GM19455 (cell line): ENCODE data around the gene PPP1R14C.

Experiments
- ATAC-seq: cut with Tn5 transposase; IDR thresholded peaks from one replicate; pipeline ENCODE4 v1.9.1; 2021; ENCODE audit not compliant: unreplicated experiment

PPP1R14C gene

DNA sequence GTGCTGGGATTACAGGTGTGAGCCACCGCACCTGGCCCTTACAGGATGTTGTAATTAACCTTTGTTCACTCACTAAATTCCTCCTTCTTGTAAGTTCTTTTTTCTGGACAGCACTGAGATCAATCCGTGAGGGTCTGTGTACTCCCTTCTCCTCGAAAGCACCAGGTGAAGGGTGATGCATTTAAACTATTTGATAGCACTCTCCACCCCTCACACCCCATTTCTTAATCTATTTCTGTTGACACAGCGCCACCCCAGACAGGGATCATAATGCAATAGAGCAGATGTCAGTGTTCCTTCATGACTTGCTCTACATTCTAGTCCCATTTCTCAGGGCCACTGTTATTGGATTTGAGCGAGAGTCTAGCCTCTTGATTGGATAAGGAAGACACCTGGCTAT lies 46.3 kb downstream of the PPP1R14C start:
- ATAC-seq = no peak

DNA sequence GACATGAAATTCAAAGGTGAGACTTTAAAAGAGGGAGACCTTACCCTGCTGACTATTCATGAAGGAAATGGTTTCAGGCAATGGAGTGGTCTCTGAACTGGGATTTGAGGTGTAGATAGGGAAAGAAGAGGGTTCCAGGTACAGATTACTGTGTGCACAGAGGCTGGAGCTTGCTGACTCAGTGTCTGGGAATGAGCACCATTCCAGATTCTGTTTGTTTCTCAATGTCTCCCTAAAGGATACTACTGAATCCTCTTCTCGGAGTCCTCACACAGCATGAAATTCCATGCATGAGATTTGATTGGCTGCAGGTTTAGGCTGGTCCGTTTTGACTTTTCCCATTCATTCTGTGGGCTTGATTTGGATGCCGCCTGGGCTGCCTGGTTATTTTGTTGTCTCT lies 49.0 kb downstream of the PPP1R14C start:
- ATAC-seq = no peak

DNA sequence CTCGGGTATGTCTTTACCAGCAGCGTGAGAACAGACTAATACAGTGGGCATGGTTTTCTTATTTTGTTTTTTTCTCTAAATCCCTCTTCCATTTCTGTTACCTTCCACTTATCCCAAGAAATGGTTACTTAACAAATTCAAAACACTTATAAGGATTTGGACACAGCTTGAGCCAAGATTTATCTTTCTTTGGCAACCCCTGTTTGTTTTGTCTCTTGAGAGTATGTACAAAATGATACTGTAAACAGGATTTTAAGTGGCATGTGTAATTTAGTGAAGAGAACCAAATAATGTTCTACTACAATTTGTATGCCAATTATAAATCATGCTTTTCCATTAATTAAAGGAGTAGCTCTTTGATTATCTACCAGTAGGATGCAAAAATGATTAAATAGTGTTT lies 51.4 kb downstream of the PPP1R14C start:
- no peak for ATAC-seq

DNA sequence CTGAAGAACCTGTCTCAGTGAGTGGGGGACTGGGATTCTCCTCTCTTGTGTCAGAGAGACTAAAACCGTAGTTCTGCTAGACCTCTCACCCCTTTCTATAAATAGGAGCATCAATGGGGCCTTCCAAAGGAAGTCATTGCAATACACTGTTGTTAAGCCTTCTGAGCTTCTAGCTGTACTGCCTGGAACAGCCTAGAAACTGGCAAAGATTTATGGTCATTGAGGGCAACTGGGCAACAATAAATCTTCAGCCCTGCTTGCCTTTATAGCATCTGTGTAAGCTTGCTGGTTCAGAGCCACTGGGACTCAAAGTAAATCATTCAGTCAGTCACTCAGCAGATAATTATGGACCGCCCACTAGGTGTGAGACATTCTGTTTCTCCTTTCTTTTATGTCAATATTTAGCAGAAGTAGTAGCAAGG lies 53.2 kb downstream of the PPP1R14C start:
- no peak for ATAC-seq

DNA sequence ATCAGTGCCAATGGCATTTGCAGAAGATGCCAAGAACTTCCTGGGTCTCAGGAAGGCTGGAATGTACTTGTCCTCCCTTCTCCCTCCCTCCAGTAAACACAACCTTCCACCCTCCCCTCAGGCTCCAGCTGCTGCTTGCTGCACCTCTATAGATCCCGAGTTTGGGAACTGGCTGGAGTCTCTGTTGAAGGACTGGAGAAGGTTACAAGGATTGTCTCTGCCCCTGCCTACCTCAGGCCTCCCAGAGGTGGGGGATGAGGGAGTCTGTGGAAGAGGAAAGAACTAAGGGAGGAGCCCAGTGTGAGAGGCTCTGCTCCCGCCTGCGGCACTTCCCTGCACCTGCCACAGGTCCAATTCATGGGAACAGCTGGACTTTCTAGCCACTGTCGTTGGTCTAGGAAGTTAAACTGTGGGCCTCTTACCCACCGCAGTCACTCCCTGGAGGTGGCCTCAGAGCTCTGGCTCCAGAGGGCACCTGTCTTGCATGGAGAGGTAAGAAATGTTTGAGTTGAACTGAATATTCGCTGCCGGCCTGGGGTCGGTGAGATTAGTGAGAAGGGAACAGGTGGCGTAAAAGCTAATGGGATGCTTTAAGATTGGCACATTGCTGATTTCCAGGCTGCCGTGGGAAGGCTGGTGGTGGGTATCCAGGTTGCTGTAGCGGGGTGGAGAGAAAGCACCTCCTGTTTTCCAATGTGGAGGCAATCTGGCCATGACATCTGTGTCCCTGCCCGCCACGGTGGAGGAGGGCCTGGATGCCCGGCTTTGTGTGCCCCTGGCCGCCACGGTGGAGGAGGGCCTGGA lies 54.3 kb downstream of the PPP1R14C start:
- no peak for ATAC-seq

DNA sequence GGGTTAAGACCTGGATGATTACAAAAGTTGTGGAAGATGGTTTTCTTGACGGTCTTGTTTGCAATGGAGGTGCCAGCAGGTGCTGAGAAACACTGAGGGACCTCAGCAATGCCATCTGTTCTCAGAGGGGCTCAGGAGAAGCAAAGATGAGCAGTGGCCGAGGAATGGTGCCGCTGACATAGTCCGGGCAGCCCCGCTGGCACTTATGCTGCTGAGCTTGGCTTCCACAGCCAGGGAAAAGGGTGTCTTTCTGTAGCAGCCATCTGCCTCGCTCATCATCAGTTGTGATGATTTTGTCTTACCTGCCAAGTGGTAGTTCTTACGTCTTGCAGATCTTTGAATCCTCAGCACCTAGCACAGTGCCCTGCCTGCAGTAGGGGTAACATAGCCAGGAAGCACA lies 55.7 kb downstream of the PPP1R14C start:
- ATAC-seq = no peak

DNA sequence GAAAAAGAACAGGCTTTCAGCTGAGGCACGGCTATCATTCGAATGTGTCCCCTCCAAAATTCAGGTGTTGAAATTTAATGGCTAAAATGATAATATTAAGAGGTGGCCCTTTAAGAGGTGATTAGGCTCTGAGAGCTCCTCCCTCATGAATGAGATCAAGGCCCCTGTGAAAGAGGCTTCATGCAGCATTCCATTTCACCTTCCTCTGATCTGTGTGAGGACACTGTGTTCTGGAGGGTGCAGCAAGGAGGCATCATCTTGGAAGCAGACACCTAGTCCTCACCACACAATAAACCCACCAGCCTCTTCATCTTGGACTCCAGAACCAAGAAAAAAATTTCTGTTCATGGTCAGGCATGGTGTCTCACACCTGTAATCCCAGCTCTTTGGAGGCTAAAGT lies 56.4 kb downstream of the PPP1R14C start:
- ATAC-seq = no peak

DNA sequence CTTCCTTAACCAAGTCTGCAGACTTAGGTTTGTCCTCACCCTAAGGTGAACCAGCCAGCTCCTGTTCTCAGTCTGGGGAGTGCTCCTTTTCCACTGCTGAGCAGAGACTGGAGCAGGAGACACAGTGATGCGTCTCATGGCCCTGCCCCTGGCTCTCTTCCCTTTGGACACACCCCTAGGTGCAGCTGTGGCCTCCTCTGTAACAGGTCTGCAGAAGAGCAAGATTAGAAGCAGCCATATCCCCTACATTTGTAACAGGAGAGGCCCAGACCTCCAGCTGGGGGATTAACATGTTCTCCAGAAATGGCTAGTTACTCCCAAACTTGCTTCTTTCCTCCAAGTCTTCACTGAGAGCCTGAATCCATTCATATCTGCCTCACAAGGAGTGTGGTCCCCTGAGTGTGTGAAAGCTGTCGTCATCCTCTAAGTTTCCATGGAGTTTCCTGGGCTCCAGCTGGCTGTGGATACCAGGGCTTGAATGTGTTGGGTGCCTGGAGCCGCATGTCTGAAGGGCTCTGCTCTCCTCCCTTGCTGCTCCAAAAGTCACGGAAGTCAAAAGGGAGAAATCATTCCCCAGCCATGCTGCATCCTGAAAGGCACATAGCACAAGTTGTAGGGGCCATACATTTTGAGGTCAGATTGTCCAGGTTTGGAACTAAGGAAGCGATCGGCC lies 57.7 kb downstream of the PPP1R14C start:
- no peak for ATAC-seq

DNA sequence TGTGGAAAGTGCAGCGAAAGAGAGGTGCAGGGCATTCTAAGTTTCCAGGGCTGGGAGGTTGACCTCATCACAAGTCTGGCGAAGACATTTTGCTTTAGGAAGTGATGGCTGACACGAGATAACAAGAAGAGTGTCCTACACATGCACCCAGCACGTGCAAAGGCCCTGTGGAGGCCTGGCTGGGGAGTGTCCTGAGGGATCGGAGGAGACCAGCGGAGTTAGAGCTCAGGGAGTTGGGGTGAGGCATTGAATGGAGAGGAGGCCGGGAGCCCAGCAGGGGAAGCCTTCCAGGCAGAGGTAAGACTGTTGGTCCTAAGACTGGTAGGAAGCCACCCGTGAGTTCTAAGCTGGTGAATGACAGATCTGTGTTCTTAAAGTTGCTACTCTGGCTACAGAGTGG lies 58.4 kb downstream of the PPP1R14C start:
- no peak for ATAC-seq

DNA sequence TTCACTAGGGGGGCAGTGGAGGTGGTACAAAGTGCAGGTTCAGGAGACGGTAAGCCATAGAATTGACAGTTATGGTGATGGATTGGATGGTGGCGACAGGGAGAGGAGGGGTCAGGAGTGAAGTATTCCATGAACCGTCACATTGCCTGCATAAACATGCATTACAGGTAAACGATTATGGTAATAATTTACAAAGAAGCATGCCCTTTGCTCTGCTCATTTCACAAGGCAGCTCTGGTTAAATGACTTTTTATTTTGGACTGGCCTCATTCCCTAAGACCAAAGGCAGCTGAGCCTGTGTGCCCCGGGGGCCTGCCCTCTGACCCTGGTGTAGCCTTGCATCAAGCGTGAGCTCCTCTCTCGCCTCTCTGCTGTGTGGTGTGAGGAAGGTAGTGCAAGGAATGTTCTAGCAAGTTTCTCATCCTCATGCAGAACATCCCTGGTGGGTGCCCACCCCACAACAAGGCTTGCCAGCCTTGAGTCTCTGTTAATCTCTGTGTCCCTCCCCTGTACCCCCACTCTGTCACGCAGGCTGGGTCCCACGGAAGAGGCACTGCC lies 59.0 kb downstream of the PPP1R14C start:
- ATAC-seq = no peak

DNA sequence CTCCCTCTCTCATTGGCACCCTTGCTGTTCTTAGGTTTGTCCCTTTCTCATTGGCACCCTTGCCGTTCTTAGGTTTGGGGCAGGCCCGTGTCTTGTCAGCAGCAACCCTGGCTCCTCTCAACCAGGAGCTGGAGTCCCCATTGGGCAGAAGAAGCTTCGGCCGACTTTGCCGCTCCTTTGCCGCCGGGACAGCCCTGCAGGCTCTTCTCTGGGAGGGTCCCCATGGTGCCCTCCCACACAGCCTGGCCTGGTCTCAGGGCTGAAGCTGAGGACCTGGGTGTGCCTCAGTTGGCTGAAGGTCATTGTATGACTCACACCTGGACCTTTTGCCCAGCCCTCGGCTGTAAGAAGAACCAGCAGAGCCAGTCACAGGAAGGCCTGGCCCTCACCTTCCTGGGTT lies 59.6 kb downstream of the PPP1R14C start:
- no peak for ATAC-seq

DNA sequence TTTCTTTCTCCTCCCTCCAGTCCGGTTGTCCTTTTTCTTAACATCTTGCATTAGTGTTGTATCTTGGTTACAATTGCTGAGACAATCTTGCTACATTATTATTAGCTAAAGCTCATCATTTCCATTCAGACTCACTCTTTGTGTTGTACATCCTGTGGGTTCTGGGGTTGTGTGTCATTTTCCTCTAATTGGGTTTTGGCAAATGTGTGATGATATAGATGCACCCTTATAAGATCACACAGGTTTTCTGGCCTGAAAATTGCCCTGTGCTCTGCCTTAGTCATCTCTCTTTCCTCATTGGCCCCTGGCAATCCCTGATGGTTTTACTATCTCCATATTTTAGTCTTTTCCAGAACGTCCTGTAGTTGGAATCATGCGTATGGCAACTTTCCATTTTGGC lies 60.1 kb downstream of the PPP1R14C start:
- ATAC-seq = no peak

DNA sequence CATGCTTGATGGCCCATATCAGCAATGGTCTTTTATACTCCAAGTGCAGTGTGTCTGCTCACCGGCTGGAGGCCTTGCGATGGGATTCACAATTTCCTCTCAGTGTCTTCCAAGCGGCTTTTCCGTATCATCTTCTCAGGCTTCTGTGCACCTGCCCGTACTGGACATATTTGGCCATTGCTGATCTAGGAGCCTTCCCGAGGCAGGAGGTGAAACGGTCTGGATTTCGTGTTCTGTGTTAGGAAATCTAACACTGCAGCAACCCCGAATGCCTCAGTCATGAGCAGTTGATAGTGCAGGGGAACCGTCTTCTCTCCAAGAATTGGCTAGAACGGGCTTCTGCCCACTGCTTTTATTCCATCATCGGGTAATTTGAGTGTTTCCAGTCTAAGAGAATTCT lies 60.5 kb downstream of the PPP1R14C start:
- no peak for ATAC-seq

DNA sequence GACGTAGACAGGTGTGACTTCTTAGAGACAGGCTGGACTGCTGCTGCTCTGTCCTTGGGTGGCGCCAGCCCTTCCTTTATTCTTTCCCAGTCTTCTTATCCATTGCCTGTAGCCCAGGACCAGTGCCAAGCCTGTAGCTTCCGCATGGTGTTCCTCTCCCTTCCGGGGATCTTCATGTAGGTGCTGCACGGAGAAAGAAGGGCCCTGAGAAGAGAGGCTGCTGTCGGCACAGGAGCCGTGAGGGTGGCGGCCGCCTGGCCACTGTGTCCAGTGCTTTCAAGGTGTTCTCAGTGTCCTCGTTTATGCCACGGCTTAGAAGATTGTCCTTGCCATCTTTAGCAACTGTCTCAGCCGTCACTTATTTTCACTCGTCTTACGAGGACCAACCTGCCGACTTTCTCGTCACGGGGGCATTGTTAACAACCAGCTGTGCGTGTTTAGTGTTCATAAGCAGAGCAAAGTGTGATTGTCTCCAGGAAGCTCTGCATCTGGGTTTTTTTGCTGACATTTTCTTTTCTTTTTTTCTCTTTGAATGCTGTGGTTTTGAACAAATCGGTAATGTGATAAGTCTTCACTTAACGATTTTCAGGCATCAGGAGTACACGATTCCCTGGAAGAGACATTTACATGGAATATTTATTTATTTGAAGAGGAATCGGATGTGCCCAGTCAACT lies 61.2 kb downstream of the PPP1R14C start:
- no peak for ATAC-seq

DNA sequence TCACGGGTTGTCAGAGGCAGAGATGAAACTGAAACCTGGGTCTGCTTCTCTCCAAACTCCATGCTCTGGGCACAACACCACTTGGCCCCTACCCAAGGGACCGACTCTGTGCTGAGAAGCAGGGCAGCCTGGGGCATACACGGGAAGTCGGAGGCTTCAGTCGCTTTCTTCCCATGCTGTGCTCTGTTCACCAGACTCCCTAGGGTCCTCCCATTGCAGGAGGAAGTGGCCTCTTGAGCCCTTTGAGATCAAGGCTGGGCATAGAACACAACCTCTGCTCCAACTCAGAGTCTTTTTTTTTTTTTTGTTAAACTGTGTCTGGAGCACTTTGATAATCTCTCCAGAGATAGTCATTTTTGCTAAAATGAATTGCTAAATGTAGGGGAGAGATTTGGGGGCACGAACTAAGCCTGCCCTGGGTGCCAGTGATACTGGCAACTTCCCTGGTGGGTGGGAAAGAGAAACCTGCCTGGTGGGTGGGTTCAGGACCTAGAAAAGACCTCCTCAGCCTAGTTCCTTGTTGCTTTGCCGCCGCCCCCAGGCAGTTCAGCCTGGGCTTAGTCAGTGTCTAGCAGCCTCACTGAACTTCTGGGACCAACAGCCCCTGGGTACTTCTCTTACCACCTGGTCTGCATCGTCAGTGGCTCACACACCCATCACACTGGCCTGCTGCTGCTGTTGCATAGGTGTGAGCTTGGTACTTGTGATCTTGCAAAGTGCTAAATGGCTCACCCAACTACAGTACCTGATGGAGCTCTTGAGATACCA lies 62.0 kb downstream of the PPP1R14C start:
- ATAC-seq = no peak

DNA sequence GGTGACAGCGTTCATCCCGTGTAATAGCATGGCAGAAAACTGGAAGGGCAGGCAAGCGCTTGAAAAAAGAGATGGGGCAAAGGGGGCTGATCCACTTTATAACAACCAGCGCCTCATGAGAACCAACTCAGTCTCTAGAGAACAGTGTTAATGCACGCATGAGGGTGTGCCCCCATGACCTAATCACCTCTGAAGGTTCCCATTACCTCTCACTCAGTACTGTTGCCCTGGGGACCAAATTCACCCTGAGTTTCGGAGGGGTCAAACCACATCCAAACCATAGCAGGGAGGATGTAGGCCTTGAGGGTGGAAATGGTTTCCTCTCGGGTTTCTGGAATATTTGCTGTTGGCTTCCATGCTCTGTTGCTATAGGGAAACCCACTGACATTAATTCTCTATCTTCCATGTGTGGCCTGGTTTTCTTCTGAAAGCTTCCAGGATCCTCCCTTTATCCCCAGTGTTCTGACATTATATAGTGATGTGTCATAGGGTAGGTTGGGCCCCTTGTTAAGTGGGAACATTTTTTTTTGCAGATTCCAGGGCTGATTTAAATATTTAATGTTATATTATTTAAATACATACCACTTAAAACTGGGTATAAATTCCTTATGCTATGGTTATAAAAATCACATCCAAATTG lies 65.2 kb downstream of the PPP1R14C start:
- ATAC-seq = no peak

DNA sequence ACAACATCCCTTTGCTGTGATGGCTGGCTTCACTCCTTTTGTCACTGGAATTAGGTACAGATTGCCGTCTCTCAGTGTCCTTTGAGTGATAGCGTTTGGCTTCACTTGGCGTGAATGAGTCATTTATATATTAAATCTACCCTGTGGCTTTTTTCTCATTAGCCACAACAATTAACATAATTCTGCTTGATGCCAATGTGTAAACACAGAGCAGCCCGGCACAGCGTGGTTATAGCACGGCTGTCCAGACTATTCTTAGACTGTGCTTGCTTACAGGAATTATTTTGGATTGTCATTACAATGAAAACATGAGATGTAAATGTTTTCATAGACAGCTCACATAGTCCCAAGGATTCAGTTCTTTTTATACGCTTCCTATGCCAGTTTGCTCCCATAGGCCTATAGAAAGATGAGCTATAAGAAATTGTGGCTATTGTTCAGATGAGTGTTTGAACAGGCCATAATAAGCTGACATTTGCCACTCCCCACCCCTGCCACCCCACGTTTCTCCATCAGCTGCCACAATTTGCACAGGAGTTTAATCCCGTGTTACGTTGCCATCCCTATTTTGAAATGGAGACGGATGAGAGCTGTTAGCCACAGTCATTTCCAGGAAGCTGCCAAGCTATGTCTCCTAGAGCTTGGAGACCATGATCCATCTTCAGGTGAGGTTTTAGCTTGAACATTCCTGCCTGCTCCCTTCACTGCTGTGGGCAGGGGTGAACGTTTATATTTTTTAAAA lies 65.9 kb downstream of the PPP1R14C start:
- ATAC-seq = no peak

DNA sequence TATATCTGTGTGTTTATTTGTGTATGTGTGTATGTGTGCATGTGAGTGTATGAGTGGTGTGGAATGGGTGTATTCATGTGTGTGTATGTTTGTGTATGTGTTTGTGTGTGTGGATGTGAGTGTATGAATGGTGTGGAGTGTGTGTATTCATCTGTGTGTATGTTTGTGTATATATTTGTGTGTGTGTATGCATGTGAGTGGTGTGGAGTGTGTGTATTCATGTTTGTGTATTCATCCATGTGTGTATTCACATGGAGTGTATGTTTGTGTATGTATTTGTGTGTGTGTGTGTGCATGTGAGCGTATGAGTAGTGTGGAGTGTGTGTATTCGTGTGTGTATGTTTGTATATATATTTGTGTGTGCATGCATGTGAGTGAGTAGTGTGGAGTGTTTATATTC lies 66.6 kb downstream of the PPP1R14C start:
- ATAC-seq = no peak

DNA sequence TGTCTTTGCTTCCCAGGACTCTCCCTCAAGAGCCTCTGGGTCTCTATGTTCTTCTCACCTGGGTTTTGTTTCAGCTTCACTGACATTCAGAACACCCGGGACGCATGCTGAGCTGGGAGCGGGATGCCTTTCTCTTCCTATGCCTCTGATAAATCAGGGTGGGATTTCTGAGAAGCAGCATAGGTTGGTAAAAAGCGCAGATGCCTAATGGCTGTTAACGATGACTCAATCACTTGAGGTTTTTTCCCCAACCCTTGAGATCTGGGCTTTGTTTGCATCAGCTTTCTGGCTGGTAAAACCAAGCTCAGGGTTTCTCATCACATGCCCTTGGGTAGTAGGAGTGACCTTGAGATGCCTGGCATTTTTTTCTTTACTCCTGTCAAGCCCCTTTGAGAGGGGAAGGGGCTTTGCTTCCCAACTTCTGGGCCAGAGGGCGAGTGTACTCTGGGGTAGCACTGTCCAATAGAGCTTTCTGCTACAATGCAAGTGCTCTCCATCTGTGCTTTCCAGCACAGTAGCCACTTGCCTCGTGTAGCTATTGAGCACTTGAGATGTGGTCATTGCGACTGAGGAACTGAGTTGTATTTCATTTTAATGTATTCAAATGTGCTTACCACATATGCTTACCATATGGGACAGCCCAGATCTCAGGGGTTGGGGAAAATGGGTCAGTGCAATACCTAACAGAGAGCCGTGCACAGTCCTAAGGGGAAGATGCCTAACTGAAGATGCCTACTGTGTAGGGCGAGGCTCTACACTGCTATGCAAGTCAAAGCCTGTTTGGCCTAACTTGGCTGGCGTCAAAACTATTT lies 69.1 kb downstream of the PPP1R14C start:
- ATAC-seq = no peak
